Activated T-cell treated with anti-CD3 and anti-CD28 coated beads, Interleukin-2, amount 50 U/mL, for 1 hour (primary cell): ENCODE data around the gene DUS4L.

Experiments
- DNase-seq: peaks from one replicate; pipeline ENCODE4 v3.0.0-alpha.2; 2020

Gene DUS4L

GRCh38 chr7:107580716-107581383, 17.1 kb downstream of the DUS4L start:
- no peak for DNase-seq

- no peak for DNase-seq
Measured at GRCh38 chr7:107581387-107582013, 17.7 kb downstream of the DUS4L start.

- DNase-seq = no peak
Measured at GRCh38 chr7:107582875-107583274, 19.1 kb downstream of the DUS4L start.

- no peak for DNase-seq
Measured at GRCh38 chr7:107584716-107585115, 20.9 kb downstream of the DUS4L start.

GRCh38 chr7:107588529-107589130, 24.9 kb downstream of the DUS4L start:
- no peak for DNase-seq

- no peak for DNase-seq
Measured at GRCh38 chr7:107591421-107591820, 27.6 kb downstream of the DUS4L start.

DNA sequence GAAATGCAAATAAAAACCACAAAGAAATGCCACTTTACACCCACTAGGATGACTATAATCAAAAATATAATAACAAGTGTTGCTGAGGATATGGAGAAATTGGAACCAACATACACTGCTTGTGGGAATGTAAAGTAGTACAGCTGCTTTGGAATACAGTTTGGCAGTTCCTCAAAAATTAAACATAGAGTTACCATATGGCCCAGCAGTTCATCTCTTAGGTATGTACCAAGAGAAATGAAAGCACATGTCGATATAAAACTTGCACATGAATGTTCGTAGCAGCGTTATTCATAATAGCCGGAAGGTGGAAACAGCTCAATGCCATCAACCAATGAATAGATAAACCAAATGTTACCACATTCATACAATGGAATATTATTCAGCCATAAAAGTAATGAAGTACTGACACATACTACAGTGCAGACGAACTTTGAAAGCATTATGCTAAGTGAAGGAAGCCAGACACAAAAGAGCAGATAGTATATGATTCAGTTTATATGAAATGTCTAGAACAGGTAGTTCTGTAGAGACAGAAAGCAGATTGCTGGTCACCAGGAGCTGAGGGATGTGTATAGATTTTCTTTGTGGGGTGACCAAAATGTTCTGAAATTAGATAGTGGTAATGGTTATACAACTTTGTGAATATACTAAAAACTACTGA, 28.7 kb downstream of the DUS4L start:
- no peak for DNase-seq

GRCh38 chr7:107593025-107593410, 29.2 kb downstream of the DUS4L start:
- no peak for DNase-seq

GRCh38 chr7:107594961-107595737, 31.4 kb downstream of the DUS4L start:
- DNase-seq = no peak

DNA sequence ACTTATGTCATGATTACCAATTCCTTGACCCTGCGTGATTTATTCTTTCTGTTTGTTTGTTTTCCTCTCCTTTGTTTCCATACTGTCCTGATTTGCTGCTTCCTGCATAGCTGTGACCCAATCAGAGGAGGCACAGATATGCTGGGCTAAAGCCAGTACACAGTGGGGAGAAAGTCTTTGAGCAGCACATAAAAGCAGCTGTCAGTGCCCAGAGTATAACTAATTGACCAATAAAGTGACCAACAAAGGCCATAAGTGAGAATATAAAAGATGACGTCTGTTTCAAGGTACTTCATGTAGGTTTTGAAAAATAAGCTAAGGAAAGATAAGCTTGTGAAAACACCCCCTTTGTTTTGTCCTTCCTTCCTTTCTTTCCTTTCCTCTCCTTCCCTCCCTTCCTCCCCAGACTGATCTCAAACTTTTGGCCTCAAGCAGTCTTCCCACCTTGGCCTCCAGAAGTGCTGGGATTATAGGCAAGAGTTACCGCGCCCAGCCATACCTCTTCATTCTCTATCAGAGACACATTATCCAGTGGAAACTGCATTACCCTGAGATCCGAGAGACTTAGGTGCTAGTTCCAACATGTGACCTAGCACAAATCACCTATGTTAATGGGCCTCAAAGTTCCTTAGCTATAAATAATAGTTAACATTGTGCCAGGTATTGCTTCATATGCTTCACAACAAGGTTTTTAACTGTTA, 33.3 kb downstream of the DUS4L start:
- DNase-seq = no peak

DNA sequence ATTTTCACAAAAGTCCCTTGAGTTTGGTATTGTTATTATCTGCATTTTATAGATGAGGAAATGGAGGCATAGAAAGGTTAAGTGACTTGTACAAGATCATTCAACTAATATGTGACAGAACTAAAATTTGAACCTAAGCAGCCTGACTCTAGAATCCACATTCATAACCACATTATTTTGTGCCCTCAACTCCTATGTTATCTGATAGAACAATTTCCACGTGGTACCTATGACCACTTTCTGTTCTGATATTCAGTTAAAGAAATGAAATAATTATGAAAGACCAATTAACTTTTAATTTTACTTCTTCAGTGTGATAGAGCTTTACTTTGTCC, 33.8 kb downstream of the DUS4L start:
- no peak for DNase-seq

GRCh38 chr7:107597953-107598352, 34.2 kb downstream of the DUS4L start:
- no peak for DNase-seq

DNA sequence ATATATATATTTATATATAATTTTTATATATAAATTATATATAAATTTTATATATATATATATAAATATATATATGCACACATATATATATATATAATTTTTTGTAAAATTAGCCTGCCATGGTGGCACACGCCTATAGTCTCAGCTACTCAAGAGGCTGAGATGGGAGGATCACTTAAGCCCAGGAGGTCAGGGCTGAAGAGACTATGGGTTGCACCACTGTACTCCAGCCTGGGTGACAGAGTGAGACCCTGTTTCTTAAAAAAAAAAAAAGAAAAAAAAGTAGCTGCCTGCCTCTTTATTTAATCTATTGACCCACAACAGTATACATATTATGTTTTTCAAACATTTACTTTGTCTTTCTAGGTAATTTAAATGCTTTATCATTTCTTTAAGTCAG, 35.5 kb downstream of the DUS4L start:
- DNase-seq = no peak

GRCh38 chr7:107600816-107601215, 37.0 kb downstream of the DUS4L start:
- no peak for DNase-seq

DNA sequence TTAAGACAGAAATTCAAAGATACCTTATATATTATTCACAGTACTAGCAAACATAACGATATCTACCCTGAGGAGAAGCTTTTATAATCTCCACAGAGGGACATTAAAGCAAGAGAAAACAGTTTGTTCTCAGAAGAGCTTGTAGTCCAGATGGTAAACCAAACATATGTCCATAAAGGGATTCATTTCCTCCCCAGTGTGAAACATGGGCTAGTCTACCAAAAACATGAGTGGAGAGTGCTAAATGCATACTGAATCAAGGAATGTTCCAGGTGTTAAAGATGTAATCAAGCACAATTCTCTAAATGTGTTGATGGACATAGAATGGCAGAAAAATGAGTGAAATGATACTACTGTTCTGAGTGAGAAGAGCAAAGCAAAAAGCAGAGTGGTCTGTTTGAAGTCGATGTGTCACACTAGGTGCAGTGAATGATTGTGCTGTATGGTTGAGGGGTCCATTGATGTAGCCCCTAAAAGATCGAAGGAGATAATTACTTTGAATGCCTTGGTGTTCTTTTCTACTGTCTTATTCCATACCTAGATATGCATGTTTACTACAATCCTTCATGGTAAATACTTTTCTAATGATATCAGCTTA, 41.5 kb downstream of the DUS4L start:
- DNase-seq = no peak

DNA sequence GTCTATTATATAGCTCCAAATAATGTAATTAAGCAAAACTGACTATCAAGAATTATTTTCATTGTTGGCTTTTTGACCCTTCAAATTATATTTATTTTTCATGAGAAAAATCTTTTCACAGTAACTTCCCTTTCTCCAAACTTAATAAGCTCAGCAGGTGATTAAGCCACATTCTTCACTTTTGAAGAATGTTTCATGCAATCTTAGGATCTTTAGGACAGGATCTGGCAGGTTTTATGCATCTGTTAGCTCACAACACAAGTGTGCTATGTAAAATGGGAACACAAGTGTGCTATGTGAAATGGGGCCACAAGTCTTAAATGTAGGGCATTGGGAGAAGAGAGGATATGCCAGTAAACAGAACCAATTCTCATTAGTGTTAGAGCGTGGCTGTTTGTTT, 42.5 kb downstream of the DUS4L start:
- DNase-seq = no peak

- DNase-seq = no peak
Measured at GRCh38 chr7:107609811-107610261, 46.1 kb downstream of the DUS4L start.

DNA sequence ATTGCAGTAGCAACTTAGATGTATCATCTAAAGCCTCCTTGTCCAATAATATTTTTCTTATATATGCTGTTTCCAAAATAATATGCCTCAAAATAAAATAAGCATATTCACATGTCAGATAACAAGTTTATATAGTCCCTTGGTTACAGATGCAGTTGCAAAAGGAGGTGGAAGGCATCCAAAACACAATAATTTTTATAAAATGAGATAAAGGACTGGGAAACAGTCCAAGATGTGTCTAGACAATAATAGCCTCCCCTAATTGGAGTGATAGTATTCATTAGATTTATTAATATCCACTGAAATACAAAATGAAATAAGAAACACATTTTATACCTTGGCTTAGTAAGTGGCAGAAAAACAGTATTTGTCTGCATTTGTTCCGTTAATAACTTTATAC, 46.6 kb downstream of the DUS4L start:
- DNase-seq = no peak

GRCh38 chr7:107613439-107613838, 49.7 kb downstream of the DUS4L start:
- no peak for DNase-seq

GRCh38 chr7:107613948-107614347, 50.2 kb downstream of the DUS4L start:
- DNase-seq = no peak

DNA sequence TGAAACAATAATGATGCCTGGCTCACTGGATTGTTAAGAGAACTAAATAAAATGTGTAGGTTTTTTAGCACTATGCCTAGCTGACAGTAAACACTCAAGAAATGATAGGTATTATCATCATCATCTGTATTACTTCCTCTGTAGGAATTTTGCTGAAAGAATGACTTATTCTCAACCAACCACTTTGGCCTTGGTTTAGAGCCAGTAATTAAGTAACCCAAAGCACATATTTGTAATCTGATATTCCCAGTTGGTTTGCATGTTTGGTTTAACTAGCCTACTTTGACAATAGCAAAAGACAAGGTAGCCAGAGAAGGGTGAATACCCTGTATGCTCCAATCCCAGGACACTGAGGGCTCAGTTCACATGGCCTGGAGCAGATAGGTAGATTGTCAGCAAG, 50.7 kb downstream of the DUS4L start:
- DNase-seq = no peak
